Activated CD8-positive, alpha-beta memory T cell treated with anti-CD3 and anti-CD28 coated beads for 1 hour (primary cell): ENCODE results near the gene LMF2.
"Not testable (repeated sequence)": the region's sequence is repeated elsewhere in the genome, so short reads cannot be mapped to it uniquely, and the experiment has no call there.

Experiments used
- DNase-seq, 2 donors: peaks; one replicate each; pipeline ENCODE4 v3.0.0-alpha.2; 2020; ENCODE audit warnings: low read depth in 1 of 2; ENCODE audit errors: extremely low read depth in 1 of 2

Gene LMF2

DNA sequence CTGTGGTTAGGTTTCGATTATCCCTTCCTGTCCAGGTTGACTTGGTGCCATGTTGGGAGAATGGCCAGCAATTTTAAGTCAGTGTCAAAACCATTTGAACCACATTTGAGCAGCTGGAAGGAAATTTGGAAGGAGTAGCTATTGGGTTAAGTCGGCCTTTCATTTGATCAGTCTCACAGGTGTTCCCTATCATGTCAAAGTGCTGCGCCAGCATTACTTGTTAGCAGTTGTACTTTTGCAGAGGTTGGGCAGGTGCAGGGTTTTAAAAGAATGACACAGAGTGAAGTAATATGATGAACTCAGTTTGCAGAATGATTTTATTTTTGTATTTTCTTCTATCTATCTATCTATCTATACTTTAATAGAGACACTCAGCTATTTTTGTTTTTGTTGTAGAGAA lies 28.7 kb upstream of the LMF2 start:
- no peak for DNase-seq

DNA sequence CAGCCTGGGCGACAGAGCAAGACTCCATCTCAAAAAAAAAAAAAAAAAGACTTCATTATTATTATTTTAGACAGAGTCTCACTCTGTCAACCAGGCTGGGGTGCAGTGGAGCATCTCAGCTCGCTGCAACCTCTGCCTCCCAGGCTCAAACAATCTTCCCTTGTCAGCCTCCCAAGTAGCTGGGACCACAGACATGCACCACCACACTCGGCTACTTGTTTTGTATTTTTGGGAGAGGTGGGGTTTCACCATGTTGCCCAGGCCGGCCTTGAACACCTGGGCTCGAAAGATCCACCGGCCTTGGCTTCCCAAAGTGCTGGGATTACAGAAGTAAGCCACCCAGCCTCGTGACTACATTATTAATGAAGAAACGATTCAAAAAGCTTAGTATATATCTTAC lies 27.6 kb upstream of the LMF2 start:
- no peak for DNase-seq

DNA sequence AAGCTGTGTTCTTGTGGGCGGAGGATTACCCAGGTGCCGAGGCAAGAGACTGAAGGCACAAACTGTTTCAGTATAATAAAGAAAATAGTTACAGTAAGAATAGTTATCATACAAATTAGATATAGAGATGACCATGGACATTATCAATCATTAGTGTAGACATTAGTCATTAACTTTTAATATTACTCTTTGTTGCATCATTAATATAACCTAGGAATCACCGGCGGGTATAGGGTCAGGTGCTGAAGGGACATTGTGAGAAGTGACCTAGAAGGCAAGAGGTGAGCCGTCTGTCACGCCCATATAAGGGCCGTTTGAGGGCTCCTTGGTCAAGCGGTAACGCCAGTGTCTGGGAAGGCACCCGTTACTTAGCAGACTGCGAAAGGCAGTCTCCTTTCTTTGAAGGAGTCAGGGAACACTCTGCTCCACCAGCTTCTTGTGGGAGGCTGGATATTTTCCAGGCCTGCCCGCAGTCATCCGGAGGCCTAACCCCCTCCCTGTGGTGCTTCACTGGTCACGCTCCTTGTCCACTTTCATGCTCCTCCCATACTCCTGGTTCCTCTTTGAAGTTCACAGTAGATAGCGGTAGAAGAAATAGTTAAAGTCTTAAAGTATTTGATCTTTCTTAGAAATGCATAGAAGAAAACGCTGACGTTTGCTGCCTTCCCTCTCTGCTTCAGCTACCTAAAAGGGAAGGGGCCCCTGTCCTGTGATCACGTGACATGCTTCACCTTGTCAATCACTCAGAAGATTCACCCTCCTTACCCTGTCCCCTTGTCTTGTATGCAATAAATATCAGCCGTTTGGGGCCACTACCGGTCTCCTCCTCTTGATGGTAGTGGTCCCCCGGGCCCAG lies 26.6 kb upstream of the LMF2 start:
- not testable (repeated sequence) for DNase-seq

- no peak for DNase-seq
Observed at GRCh38 chr22:50532824-50533796, 25.6 kb upstream of the LMF2 start.

DNA sequence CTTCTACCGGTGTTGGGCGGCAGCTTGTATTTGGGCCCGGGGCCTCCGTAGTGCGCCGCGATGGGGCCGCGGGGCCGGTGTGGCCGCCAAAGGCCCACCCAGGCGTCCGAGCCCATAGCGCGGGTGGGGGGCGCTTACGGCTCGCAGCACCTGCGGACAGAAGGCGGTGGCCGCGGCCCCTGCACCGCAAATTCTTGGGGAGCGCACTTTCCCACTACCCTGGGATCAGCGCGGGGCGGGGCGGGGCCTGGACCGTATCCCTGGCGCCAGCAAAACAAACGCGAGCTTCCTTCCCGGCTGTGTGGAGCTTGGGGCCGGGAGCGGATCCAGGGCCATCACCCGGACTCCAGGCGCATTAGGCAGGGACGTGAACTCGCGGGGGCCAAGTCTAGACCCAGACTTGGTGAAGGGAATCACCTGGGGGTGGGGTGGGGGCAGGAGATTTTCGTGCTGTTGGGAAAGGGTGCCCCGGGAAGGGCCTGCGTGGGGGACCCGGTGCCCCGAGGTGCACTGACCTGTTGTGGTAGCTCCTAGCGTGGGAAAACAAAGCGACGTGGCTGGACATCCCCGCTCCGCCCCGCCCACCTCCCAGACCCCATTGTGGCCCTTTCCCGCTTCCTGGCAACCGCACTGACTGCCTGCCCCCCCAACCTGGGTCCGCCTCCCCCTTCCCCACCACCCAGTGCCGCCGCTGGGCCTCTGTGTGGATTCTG lies 24.6 kb upstream of the LMF2 start:
- no peak for DNase-seq

- peak in 1 of 2 donors; percentile 62 for DNase-seq
Observed at GRCh38 chr22:50531546-50531961, 24.1 kb upstream of the LMF2 start.

DNA sequence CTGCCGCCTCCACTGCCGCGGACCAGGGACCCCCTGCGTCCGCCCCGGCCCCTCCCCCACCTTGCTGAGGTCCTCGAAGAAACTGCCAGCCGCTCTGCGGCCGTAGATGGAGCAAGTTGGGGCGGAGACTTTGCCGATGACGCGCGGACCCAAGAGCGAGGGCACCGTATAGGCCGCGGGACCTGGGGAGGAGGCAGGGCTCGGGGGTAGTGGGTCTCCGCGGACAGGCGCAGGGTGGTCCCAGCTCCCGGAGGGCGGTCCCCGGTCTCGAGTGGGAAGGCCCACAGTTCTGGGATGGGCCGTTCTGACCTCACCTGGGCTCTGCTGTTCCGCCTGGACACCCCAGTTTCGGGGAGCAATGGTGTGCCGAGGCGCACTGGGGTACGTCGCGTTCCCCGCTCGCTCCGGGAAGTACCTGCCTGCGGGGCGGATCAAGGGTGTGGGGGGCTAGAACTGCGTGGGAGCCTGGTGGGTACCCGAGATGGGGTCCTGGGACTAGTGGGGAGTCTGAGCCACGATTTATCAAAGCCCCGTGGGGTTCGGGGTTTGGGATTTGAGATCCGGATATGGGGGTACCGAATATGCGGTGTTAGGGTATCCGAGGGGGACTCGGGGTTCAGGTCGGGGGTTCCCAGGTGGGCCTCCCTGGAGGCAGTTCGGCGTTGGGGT lies 23.5 kb upstream of the LMF2 start:
- peak in 1 of 2 donors; percentile 74 for DNase-seq

- DNase-seq, result no peak
Observed at GRCh38 chr22:50530580-50530876, 23.0 kb upstream of the LMF2 start.

GRCh38 chr22:50529897-50530579 lies 22.5 kb upstream of the LMF2 start, which contains the start of gene TYMP:
TYMP (minus strand) TSS chr22:50530012; CDS start chr22:50529709, 303 bp downstream.
- DNase-seq, result peak in 1 of 2 donors; percentile 61

GRCh38 chr22:50529416-50529896 lies 22.0 kb upstream of the LMF2 start:
- DNase-seq, result no peak

DNA sequence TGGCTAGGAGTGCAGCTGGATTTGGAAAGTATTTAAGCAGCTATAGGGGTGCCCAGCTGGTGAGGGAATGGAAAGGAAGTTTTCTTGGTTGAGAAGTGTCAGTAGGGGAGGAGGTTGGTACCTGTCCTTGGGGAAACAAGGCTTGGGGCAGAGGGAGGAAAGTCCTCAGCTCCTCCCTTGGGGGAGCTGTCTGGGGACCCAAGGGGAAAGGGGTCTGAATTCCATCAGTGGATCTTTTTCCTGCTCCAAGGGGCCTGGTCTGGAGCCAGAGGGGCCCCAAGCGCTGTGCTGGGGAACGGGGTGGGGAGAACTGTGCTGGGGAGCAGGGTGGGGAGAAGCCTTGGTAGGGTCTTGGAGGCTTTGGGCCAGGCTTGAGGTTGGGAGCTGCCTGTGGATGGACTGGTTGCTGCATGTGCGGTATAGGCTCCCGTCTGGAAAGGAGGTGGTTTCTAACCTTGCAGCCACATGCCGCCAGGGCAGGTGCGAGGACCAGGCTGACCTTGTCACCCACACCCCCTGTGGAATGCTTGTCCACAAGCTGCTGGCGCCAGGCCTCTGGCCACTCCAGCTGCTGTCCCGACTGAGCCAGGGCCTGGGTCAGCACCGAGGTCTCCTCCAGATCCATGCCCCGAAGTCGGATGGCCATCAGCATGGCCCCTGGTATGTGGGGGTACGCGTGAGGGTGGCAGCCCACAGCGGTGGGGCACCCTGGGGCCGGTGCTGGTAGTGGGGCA lies 21.3 kb upstream of the LMF2 start:
- no peak for DNase-seq

DNA sequence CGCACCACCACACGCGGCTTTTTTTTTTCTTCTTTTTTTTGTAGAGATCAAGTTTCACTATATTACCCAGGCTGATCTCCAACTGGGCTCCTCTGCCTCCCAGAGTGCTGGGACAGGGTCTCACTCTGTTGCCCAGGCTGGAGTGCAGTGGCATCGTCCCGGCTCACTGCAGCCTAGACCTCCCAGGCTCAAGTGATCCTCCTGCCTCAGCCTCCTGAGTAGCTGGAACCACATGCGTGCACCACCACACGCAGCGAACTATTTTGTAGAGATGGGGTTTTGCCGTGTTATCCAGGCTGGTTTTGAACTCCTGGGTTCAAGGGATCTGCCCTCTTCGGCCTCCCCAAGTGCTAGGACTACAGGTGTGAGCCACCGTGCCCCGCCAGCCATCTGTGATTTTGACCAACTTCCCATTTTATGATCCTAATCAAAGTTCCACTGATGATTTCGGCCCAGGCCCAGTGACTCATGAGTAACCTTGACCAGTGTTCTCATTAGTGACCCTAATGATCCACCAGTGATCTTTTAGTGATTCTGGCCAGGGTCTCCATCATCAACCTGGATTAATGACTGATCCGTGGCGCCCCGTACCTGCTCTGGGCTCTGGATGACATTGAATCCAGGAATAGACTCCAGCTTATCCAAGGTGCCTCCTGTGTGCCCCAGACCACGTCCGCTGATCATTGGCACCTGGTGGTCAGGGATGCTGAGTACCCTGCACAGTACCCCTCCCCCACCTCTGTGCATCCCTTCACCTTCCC lies 20.6 kb upstream of the LMF2 start:
- DNase-seq, result no peak

DNA sequence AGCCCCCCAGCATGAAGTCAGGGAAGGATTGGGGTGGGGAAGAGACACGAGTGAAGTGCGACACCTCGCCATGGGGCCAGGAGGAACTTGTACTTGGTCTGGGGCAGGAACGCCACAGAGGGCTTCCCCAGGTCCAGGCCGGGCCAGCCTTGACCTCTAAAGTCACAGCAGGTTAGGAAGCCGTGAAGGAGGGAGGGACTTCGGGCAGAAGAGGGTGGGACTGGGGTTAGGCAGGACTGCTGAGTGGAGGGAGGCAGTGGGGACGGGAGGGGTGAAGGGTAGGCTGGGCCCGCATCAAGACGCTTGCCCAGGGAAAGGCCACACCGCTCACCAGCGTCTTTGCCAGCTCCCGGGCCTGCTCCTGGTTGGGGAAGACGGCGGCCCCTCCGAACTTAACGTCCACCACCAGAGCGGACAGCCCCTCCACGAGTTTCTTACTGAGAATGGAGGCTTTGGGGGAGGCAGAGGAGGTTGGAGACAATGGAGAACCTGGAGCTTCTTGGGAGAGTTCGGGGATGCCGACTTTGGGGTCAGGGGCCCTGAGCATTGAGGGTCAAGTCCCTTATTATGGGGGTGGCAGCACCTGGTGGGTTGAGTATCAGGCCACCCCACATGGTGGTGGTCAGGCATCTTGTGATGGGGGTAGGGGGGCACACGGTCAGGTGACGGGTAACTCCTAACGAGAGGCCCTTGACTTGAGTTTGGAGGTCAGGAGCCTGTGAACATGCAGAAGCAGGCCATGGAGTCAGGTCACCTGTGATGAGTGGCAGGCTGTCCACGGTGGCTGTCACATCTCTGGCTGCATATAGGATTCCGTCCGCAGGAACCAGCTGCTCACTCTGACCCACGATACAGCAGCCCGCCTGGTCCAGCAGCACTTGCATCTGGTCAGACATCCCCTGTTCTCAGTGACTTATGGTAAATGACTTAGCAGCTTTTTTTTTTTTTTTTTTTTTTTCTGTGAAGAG lies 19.6 kb upstream of the LMF2 start:
- no peak for DNase-seq

- peak; percentile 57 to 71 for DNase-seq
Observed at GRCh38 chr22:50526108-50526833, 18.8 kb upstream of the LMF2 start.

GRCh38 chr22:50525858-50526107 lies 18.3 kb upstream of the LMF2 start:
- DNase-seq, result no peak

DNA sequence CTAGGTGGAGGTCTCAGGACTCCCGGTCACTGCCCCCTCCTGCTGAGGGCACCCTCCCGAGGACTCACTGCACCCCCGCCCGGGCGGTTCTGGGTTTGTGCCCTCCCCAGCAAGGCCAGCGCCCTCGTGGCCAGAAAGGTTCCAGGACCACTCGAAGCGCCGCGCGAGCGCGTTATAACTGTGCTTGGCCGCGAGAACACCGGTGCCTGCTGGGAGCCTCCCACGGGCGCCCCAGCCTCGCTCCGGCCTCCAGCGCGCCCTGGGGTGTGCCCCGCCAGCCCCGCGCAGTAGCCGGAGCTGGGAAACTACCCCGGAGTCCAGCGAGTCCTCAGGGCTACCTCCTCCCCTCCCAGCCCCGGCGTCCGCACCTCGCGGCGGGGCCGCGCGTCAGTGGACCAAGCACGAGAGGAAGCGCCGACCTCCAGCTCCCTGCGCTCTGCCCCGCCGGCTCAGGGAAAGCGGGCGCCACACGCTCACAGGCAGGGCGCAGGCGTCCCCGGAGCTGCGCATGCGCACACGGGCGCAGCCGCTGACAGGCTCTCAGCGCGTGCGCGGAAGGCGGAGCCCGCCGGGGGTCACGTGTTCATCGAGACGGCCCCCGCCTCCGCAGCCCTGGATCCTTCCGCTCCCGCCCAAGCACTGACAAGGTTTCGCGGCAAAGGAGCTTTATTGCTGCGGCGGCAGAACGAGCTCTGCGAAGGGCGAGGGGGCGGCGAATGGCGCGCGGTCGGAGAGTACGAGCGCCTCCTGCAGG lies 17.8 kb upstream of the LMF2 start, which contains the start of gene SCO2:
Gene SCO2 (minus strand): TSS at position 495 of the 754 bp plus-strand sequence. CDS start 1,187 bp downstream, outside the sequence.
- peak; percentile 93 to 95 for DNase-seq
